Astrocyte (in vitro differentiated cells and primary cell): ENCODE data around the gene TBCC.

ENCODE experiments used
- EZH2 ChIP-seq: IDR thresholded peaks from 2 replicates; pipeline ENCODE4 v1.6.1; 2012; ENCODE audit warnings: mild to moderate bottlenecking, low read length, inconsistent platforms; ENCODE audit not compliant: insufficient read depth
- TF ChIP-seq, protein P1 (sequence below): IDR thresholded peaks from 2 replicates; pipeline ENCODE4 v1.5.1; 2011; ENCODE audit warnings: low read depth, mild to moderate bottlenecking, inconsistent platforms, low read length, moderate library complexity; ENCODE audit not compliant: insufficient read depth

DNA sequence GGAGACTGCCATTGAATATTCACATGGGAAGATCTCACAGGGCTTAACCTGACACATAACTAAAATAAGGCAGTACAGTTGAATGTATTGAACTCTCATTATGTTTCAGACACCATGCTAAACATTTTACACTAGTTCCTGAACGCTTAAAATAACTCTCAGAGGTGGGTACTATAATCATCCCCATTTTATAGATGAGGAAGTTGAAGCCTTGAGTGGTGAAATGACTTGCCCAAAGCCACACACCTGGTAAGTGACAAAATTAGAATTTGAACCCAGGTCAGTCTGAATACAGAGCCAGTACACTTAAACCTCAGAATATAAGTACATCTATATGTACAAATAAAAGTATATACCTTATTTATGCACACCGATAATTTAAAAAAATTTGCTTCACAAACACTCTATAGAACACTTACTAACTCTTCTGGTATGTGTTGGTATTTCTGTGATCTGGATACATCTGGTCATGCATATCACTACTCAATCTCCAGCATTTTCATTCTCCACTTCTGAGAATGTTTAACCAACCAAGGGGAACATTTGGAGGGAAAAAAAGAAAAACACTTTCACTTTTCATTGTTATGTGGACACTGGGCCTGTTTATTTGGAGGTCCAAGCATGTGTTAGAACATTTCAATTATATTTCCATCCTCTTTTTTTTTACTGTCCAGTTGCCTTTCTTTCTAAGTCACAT lies 31.4 kb upstream of the TBCC start:
- TF ChIP-seq, protein P1, sequence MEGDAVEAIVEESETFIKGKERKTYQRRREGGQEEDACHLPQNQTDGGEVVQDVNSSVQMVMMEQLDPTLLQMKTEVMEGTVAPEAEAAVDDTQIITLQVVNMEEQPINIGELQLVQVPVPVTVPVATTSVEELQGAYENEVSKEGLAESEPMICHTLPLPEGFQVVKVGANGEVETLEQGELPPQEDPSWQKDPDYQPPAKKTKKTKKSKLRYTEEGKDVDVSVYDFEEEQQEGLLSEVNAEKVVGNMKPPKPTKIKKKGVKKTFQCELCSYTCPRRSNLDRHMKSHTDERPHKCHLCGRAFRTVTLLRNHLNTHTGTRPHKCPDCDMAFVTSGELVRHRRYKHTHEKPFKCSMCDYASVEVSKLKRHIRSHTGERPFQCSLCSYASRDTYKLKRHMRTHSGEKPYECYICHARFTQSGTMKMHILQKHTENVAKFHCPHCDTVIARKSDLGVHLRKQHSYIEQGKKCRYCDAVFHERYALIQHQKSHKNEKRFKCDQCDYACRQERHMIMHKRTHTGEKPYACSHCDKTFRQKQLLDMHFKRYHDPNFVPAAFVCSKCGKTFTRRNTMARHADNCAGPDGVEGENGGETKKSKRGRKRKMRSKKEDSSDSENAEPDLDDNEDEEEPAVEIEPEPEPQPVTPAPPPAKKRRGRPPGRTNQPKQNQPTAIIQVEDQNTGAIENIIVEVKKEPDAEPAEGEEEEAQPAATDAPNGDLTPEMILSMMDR = no peak
- TF ChIP-seq EZH2 = no peak
